ENCODE data around the gene ZFP2. TPM values are rescaled to one million over a fixed set of nuclear protein-coding genes. Genes with fewer than 3 reads are reported as not detected.

ZFP2 gene
- total RNA-seq, 1 experiment from 2014 or later, result 0.52 TPM

DNA sequence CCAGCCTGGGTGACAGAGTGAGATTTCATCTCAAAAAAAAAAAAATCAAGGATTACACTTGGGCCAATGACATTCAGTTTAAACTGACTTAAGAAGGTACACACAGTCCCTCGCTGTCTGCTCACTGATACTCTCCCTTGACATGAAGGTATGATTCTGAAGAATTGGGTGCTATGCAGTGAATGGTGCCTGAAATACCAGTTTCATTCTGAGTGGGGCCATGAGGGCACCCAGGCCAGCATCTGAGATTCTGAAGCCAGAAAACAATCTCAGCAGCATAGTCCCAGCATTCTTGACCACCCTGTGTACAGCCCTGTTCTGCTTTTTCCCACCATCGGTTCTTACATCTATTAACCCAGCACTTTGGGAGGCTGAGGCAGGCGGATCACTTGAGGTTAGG is 43.8 kb upstream of the ZFP2 start:
- no peak overlapping the region for H2BK20ac ChIP-seq (ENCODE audit: low read depth, low read length, poor library complexity, severe bottlenecking)
- H3K27me3 ChIP-seq (ENCODE audit: insufficient read depth, low read length), result no peaks in the 10 kb centered on the region
- no peak overlapping the region for H3K23ac ChIP-seq (ENCODE audit: insufficient read length, low read depth, low read length)
- no peak overlapping the region for H3T11ph ChIP-seq (ENCODE audit: low read length)
- DNase-seq, result no peak
- no peaks in the 10 kb centered on the region for H3K79me1 ChIP-seq (ENCODE audit: insufficient read depth, low read depth, low read length, poor library complexity, severe bottlenecking)
- H4K91ac ChIP-seq (ENCODE audit: insufficient read length, low read depth, low read length), result no peak overlapping the region
- no peak overlapping the region for H3K4me2 ChIP-seq (ENCODE audit: insufficient read depth, insufficient read length, low read length)
- H2BK120ac ChIP-seq (ENCODE audit: low read depth, low read length, poor library complexity, severe bottlenecking), result no peak overlapping the region
- H3K9ac ChIP-seq (ENCODE audit: extremely low read depth, insufficient read length, low read length), result no peak overlapping the region
- H2BK12ac ChIP-seq (ENCODE audit: insufficient read length, low read depth, low read length), result no peak overlapping the region
- H2AFZ ChIP-seq (ENCODE audit: low read length), result no peak overlapping the region
- H3K23me2 ChIP-seq (ENCODE audit: insufficient read length, low read depth, low read length, poor library complexity, severe bottlenecking), result no peaks in the 10 kb centered on the region
- WGBS (ENCODE audit: extremely low coverage, insufficient read length, low lambda C conversion rate), result no CpG with 5 or more reads among the region's 3 CpGs
- H3K4me1 ChIP-seq (ENCODE audit: insufficient read depth, low read length), result no peaks in the 10 kb centered on the region; the same call in 1 of the 2 replicates
- no peak overlapping the region for H3K27ac Mint-ChIP-seq
- H3K14ac ChIP-seq (ENCODE audit: insufficient read depth, low read length), result no peak overlapping the region
- no peak overlapping the region for H3K56ac ChIP-seq (ENCODE audit: insufficient read length, low read depth, low read length)
- H3K36me3 Mint-ChIP-seq (ENCODE audit: insufficient read depth in 1 of 3, low read depth in 3 of 3), result peaks cover 0 to 2% (median 0%) of the 10 kb centered on the region in 3 experiments; a peak in 3 of 7 replicates
- no peak overlapping the region for H3K4ac ChIP-seq (ENCODE audit: low read depth, low read length)
- H4K5ac ChIP-seq (ENCODE audit: insufficient read length, low read depth, low read length), result no peak overlapping the region
- H3K9me3 ChIP-seq (ENCODE audit: control insufficient read depth, low read depth, low read length), result no peaks in the 10 kb centered on the region
- no peak overlapping the region for H2BK15ac ChIP-seq (ENCODE audit: low read depth, low read length)
- no peak overlapping the region for H3K18ac ChIP-seq (ENCODE audit: insufficient read length, low read depth, low read length)
- H4K8ac ChIP-seq (replicated peaks; ENCODE audit: insufficient read length, low read depth, low read length), result no peak overlapping the region
- H3K4me3 Mint-ChIP-seq, result no peak overlapping the region
- H3K79me2 ChIP-seq (ENCODE audit: insufficient read depth, low read length), result no peaks in the 10 kb centered on the region
- no peak overlapping the region for H2AK5ac ChIP-seq (ENCODE audit: insufficient read length, low read length)
- no peaks in the 10 kb centered on the region; the same call in none of the 2 replicates for H3K27me3 Mint-ChIP-seq (ENCODE audit: low read depth)
- peaks cover 20 to 55% of the 10 kb centered on the region in 2 experiments; a peak in 4 of 5 replicates for H3K9me3 Mint-ChIP-seq
- H2BK5ac ChIP-seq (ENCODE audit: insufficient read length, low read length), result no peak overlapping the region
- H4K20me1 ChIP-seq (ENCODE audit: control insufficient read depth, insufficient read depth, insufficient read length), result no peaks in the 10 kb centered on the region
- 0 out of 4 replicates have a peak, but pooled peaks cover 0 to 2% of the 10 kb centered on the region in 2 experiments for H3K4me1 Mint-ChIP-seq
- TF ChIP-seq, protein P1, sequence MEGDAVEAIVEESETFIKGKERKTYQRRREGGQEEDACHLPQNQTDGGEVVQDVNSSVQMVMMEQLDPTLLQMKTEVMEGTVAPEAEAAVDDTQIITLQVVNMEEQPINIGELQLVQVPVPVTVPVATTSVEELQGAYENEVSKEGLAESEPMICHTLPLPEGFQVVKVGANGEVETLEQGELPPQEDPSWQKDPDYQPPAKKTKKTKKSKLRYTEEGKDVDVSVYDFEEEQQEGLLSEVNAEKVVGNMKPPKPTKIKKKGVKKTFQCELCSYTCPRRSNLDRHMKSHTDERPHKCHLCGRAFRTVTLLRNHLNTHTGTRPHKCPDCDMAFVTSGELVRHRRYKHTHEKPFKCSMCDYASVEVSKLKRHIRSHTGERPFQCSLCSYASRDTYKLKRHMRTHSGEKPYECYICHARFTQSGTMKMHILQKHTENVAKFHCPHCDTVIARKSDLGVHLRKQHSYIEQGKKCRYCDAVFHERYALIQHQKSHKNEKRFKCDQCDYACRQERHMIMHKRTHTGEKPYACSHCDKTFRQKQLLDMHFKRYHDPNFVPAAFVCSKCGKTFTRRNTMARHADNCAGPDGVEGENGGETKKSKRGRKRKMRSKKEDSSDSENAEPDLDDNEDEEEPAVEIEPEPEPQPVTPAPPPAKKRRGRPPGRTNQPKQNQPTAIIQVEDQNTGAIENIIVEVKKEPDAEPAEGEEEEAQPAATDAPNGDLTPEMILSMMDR (conservative IDR thresholded peaks at IDR 0.05), result no peak
- H3K27ac ChIP-seq (ENCODE audit: insufficient read length, low read depth, low read length), result no peak overlapping the region
